Activated naive CD4-positive, alpha-beta T cell treated with anti-CD3 and anti-CD28 coated beads, Interleukin-2, amount 10 ng/mL, durations not matched to agents 7 days and 5 days (primary cell): ENCODE results near the gene CFAP299.

ENCODE experiments used
- CTCF ChIA-PET: fragments of 350-600 bp; sonication (Branson Sonifier 250); formaldehyde crosslinking; loops from one replicate; lab custom pipeline; 2021; ENCODE audit warnings: antibody characterized with exemption; lab: Charles Lee
- DNase-seq: peaks from one replicate; pipeline ENCODE4 v3.0.0-alpha.2; 2020
- H3K27ac Mint-ChIP-seq: one replicate; pipeline ENCODE4 v1.8.0; 2021; ENCODE audit warnings: mild to moderate bottlenecking, moderate library complexity, mixed read lengths
- H3K27me3 Mint-ChIP-seq: one replicate; pipeline ENCODE4 v1.8.0; 2021; ENCODE audit warnings: mild to moderate bottlenecking, mixed read lengths
- H3K36me3 Mint-ChIP-seq: one replicate; pipeline ENCODE4 v1.8.0; 2021; ENCODE audit warnings: mixed read lengths
- H3K4me1 Mint-ChIP-seq: one replicate; pipeline ENCODE4 v1.8.0; 2021; ENCODE audit warnings: mixed read lengths
- H3K4me3 Mint-ChIP-seq: one replicate; pipeline ENCODE4 v1.8.0; 2021; ENCODE audit warnings: mild to moderate bottlenecking, moderate library complexity, mixed read lengths
- H3K9me3 Mint-ChIP-seq: one replicate; pipeline ENCODE4 v1.8.0; 2021; ENCODE audit warnings: mixed read lengths

Gene CFAP299

DNA sequence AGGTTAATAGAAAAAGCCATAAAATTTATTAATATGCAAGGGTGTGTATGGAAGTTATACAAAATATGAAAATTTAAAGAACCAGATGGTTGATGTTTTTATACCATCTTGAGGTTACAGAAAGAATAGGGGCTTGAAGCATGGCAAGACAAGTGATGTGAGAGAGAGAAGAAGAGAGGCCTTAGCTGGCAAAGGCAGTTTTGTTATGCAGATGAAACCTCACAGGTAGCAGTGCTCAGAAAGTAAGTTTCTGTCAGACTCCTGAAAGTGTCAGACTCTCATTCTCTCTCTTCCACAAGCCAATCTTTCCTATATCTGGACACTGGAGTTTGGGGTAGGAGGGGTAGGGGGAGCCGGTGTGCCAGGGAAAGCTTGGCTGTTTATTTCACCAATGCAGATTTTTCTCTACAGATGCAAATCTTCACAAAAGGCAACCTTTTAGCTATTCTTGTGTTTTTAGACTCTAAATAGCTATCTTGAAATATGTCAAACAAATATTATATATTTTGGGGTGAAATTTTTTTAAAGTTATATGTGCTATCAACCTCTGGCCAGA lies 124.5 kb downstream of the CFAP299 start:
- H3K9me3 Mint-ChIP-seq, result peaks cover 5% of the 10 kb centered on the region
- CTCF ChIA-PET, result no interaction called here
- peaks cover 3% of the 10 kb centered on the region for H3K36me3 Mint-ChIP-seq
- H3K4me1 Mint-ChIP-seq, result peaks cover 12% of the 10 kb centered on the region
- no peak overlapping the region for H3K4me3 Mint-ChIP-seq
- no peaks in the 10 kb centered on the region for H3K27me3 Mint-ChIP-seq
- no peak overlapping the region for H3K27ac Mint-ChIP-seq
- no peak for DNase-seq

- peaks cover 5% of the 10 kb centered on the region for H3K36me3 Mint-ChIP-seq
- peaks cover 12% of the 10 kb centered on the region for H3K4me1 Mint-ChIP-seq
- H3K27me3 Mint-ChIP-seq, result no peaks in the 10 kb centered on the region
- CTCF ChIA-PET, result no interaction called here
- H3K27ac Mint-ChIP-seq, result no peak overlapping the region
- no peak for DNase-seq
- H3K9me3 Mint-ChIP-seq, result peaks cover 5% of the 10 kb centered on the region
- no peak overlapping the region for H3K4me3 Mint-ChIP-seq
Measured at GRCh38 chr4:80461412-80461811, 125.9 kb downstream of the CFAP299 start.

- no peak for DNase-seq
- Mint-ChIP-seq H3K4me1 (peaks cover 12% of the 10 kb centered on the region), H3K9me3 (peaks cover 5% of the 10 kb centered on the region), H3K27me3 (no peaks in the 10 kb centered on the region), H3K27ac (peak overlapping the region; percentile 75), H3K4me3 (peak overlapping the region; percentile 56), H3K36me3 (peaks cover 6% of the 10 kb centered on the region)
- CTCF ChIA-PET, result no interaction called here
Measured at GRCh38 chr4:80462621-80463091, 127.1 kb downstream of the CFAP299 start.

GRCh38 chr4:80463509-80463908 lies 128.0 kb downstream of the CFAP299 start:
- H3K36me3 Mint-ChIP-seq, result peaks cover 6% of the 10 kb centered on the region
- peaks cover 5% of the 10 kb centered on the region for H3K9me3 Mint-ChIP-seq
- CTCF ChIA-PET, result interaction anchor here (0.8 kb wide), 1 partner anchor 1074 kb away, joined by 3 read pairs; no protein-coding TSS in a partner anchor
- DNase-seq, result no peak
- H3K27ac Mint-ChIP-seq, result no peak overlapping the region
- H3K4me3 Mint-ChIP-seq, result peak overlapping the region; percentile 11
- no peaks in the 10 kb centered on the region for H3K27me3 Mint-ChIP-seq
- peaks cover 12% of the 10 kb centered on the region for H3K4me1 Mint-ChIP-seq

DNA sequence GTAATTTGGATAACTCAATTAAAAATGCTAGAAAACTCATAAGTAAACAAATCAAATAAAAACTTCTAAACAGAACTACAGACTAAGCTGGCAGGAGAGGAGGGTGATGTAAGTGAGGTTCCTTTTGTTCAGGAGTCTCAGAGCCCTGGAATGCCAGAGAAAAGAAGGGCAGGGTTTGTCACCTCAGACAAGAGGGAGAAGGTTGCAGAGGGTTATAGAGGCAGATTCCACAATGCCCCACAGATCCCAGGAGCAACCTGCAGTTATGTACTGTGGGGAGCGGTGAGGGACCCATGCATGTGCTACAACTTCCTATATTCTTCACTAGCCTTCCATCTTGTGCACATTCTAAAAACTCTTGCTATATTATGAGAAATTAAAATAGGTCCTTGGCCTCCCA lies 129.7 kb downstream of the CFAP299 start:
- no peaks in the 10 kb centered on the region for H3K27me3 Mint-ChIP-seq
- H3K27ac Mint-ChIP-seq, result no peak overlapping the region
- CTCF ChIA-PET, result no interaction called here
- no peak for DNase-seq
- peaks cover 6% of the 10 kb centered on the region for H3K36me3 Mint-ChIP-seq
- H3K9me3 Mint-ChIP-seq, result peaks cover 5% of the 10 kb centered on the region
- H3K4me1 Mint-ChIP-seq, result peaks cover 14% of the 10 kb centered on the region
- no peak overlapping the region for H3K4me3 Mint-ChIP-seq

GRCh38 chr4:80465736-80466135 lies 130.2 kb downstream of the CFAP299 start:
- peaks cover 14% of the 10 kb centered on the region for H3K4me1 Mint-ChIP-seq
- H3K9me3 Mint-ChIP-seq, result peaks cover 5% of the 10 kb centered on the region
- no peaks in the 10 kb centered on the region for H3K27me3 Mint-ChIP-seq
- H3K4me3 Mint-ChIP-seq, result no peak overlapping the region
- H3K36me3 Mint-ChIP-seq, result peaks cover 6% of the 10 kb centered on the region
- no peak overlapping the region for H3K27ac Mint-ChIP-seq
- DNase-seq, result no peak
- CTCF ChIA-PET, result no interaction called here

DNA sequence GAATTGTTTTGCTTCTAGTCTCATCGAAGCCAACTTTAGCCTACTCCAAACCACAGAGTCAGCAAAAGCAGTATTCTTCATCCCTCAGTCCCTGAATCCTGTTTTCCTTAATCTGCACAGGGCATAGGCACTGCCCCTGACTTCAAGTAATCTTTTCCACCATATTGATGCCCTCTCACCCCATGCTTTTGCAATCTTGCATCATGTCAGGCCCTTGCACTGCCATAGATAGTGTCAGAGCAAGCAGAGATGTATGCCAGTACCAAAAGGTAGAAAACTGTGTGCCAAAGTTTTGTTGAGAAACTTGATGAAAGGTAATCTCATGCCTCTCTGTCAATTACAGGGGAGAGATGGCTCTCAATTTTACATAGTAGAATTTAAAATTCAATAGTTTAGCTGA lies 131.1 kb downstream of the CFAP299 start:
- H3K4me3 Mint-ChIP-seq, result no peak overlapping the region
- peaks cover 5% of the 10 kb centered on the region for H3K9me3 Mint-ChIP-seq
- DNase-seq, result no peak
- peaks cover 14% of the 10 kb centered on the region for H3K4me1 Mint-ChIP-seq
- no peaks in the 10 kb centered on the region for H3K27me3 Mint-ChIP-seq
- CTCF ChIA-PET, result no interaction called here
- peaks cover 6% of the 10 kb centered on the region for H3K36me3 Mint-ChIP-seq
- no peak overlapping the region for H3K27ac Mint-ChIP-seq

DNA sequence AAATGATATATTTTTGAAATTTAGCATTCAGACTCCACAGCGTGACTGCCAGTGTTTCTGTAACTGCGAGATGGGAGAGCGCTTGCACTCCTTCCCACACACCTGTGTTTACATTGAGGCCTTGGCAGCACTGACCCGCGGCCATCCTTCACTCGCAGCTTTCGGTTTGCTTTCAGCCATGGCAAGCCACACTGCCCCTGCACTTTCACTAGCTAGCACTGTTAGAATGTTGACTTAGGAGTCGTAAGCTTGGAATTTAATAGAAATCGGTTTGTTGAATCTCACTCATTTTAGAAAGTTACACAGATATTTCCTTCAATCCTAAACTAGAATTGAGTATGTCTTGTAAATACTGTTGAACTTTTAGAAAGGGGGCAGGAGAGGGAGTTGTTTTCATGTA lies 136.2 kb downstream of the CFAP299 start:
- Mint-ChIP-seq H3K4me1 (peaks cover 2% of the 10 kb centered on the region), H3K36me3 (peaks cover 2% of the 10 kb centered on the region), H3K4me3 (no peak overlapping the region), H3K27me3 (no peaks in the 10 kb centered on the region), H3K9me3 (no peaks in the 10 kb centered on the region), H3K27ac (no peak overlapping the region)
- CTCF ChIA-PET, result no interaction called here
- no peak for DNase-seq

DNA sequence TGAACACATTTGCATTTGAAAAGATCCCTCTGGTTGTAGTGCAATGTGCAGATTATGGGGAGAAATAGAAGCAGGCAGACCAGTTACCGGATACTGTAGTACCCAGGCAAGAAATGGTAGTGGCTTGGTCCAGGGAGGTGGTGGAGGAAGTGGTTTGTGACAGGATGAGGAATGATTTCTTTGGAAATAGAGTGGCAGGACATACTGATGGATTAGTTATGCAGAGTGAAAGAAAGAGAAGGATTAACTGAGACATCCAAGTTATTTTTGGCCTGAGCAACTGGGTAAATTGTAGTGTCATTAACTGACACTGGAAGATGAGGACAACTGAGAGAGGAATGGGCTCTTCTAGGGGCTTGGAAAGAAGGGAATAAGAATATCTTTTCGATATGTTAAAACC lies 139.7 kb downstream of the CFAP299 start:
- Mint-ChIP-seq H3K36me3 (no peaks in the 10 kb centered on the region), H3K9me3 (no peaks in the 10 kb centered on the region), H3K4me1 (no peaks in the 10 kb centered on the region), H3K4me3 (no peak overlapping the region), H3K27ac (no peak overlapping the region), H3K27me3 (no peaks in the 10 kb centered on the region)
- CTCF ChIA-PET, result no interaction called here
- DNase-seq, result no peak

- CTCF ChIA-PET, result no interaction called here
- no peaks in the 10 kb centered on the region for H3K9me3 Mint-ChIP-seq
- no peak for DNase-seq
- no peaks in the 10 kb centered on the region for H3K36me3 Mint-ChIP-seq
- H3K27me3 Mint-ChIP-seq, result no peaks in the 10 kb centered on the region
- no peak overlapping the region for H3K27ac Mint-ChIP-seq
- H3K4me3 Mint-ChIP-seq, result no peak overlapping the region
- no peaks in the 10 kb centered on the region for H3K4me1 Mint-ChIP-seq
Measured at GRCh38 chr4:80475798-80476197, 140.3 kb downstream of the CFAP299 start.

DNA sequence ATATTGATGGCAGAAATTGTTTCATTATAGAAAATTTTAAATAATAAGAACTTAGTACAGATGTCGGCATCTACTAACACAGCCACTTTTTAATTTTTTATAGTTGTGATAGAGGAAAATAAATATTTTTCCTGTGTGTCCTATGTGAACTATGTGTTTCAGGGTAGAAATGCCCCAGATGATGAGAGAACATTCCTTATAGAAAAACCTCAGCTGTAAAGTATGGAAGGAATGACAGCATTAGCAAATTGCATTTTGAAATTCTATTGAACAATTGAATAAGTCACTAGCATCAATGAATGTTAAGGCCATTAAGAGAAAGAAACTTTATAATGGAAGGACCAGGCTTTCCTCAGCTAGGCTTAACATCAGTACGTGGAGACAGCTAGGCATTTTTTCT lies 149.2 kb downstream of the CFAP299 start:
- Mint-ChIP-seq H3K9me3 (peaks cover 6% of the 10 kb centered on the region), H3K27ac (no peak overlapping the region), H3K4me3 (no peak overlapping the region), H3K36me3 (peaks cover 6% of the 10 kb centered on the region), H3K4me1 (peaks cover 6% of the 10 kb centered on the region), H3K27me3 (no peaks in the 10 kb centered on the region)
- DNase-seq, result no peak
- CTCF ChIA-PET, result no interaction called here

- Mint-ChIP-seq H3K27ac (no peak overlapping the region), H3K4me3 (no peak overlapping the region), H3K4me1 (peaks cover 16% of the 10 kb centered on the region), H3K27me3 (no peaks in the 10 kb centered on the region), H3K36me3 (peaks cover 13% of the 10 kb centered on the region), H3K9me3 (peaks cover 13% of the 10 kb centered on the region)
- DNase-seq, result no peak
- CTCF ChIA-PET, result no interaction called here
Measured at GRCh38 chr4:80486603-80487002, 151.1 kb downstream of the CFAP299 start.

DNA sequence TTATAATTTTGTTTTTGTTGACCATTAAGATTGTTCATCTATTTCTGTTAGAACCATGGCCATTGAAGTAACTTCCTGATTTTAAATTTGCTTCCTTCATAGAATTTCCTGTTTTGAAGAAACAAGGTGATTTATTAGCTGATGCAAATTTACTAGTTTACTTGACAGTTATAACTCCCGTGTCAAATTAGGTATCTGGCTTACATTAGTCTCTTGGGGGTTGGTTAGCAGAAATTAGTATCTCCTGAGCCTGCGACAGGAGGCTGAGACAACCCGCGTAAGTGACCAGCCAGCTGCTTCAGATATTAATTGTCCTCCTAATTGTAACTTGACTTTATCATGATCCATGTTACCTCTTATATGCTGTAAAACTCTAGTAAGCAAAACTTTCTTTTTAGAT lies 154.3 kb downstream of the CFAP299 start:
- H3K36me3 Mint-ChIP-seq, result peaks cover 33% of the 10 kb centered on the region
- CTCF ChIA-PET, result no interaction called here
- peaks cover 28% of the 10 kb centered on the region for H3K9me3 Mint-ChIP-seq
- no peaks in the 10 kb centered on the region for H3K27me3 Mint-ChIP-seq
- peaks cover 41% of the 10 kb centered on the region for H3K4me1 Mint-ChIP-seq
- no peak for DNase-seq
- H3K4me3 Mint-ChIP-seq, result no peak overlapping the region
- H3K27ac Mint-ChIP-seq, result no peak overlapping the region

- no peaks in the 10 kb centered on the region for H3K27me3 Mint-ChIP-seq
- H3K4me3 Mint-ChIP-seq, result no peak overlapping the region
- DNase-seq, result peak; percentile 76
- H3K4me1 Mint-ChIP-seq, result peaks cover 45% of the 10 kb centered on the region
- peaks cover 47% of the 10 kb centered on the region for H3K36me3 Mint-ChIP-seq
- CTCF ChIA-PET, result no interaction called here
- peak overlapping the region; percentile 96 for H3K27ac Mint-ChIP-seq
- H3K9me3 Mint-ChIP-seq, result peaks cover 41% of the 10 kb centered on the region
Measured at GRCh38 chr4:80492761-80493160, 157.2 kb downstream of the CFAP299 start.

DNA sequence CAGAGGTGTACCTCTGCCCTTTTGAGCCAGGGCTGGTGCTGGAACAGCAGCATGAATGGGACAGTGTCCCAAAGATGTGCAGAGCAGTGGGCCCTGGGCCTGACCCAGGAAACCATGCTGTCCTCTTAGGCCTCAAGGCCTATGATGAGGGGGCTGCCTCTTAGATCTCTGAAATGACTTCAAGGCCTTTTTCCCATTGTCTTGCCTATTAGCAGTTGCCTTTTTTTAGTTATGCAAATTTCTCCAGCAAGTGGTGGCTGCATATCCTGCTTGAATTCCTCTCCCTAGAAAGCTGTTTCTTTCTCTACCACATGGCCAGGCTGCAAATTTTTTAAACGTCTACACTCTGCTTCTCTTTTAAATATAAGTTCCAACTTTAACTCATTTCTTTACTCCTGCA lies 160.3 kb downstream of the CFAP299 start:
- Mint-ChIP-seq H3K9me3 (peaks cover 40% of the 10 kb centered on the region), H3K4me1 (peaks cover 44% of the 10 kb centered on the region), H3K27ac (no peak overlapping the region), H3K27me3 (no peaks in the 10 kb centered on the region), H3K4me3 (no peak overlapping the region), H3K36me3 (peaks cover 40% of the 10 kb centered on the region)
- CTCF ChIA-PET, result no interaction called here
- DNase-seq, result no peak
